ENCODE results near the gene PRDM11.

PRDM11 gene

DNA sequence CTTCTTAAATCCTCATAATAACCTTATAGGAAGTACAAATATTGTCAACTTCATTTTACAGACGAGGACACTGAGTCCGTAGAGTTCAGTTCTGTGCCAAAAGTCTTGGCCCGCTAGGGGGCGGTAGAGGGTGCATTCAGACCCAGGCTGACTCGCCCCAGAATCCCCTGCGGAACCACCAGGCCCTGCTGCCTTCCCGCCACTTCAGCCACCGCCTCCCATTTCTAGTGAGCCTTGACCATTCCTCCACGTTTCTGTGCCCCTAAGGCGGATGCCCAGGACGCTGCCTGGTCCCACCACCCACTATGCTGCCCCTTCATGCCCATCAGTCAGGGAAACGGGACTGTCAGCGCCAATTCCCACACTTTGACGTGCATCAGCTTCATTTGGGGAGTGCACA lies 120.6 kb downstream of the PRDM11 start:
- no peak for FAIRE-seq

DNA sequence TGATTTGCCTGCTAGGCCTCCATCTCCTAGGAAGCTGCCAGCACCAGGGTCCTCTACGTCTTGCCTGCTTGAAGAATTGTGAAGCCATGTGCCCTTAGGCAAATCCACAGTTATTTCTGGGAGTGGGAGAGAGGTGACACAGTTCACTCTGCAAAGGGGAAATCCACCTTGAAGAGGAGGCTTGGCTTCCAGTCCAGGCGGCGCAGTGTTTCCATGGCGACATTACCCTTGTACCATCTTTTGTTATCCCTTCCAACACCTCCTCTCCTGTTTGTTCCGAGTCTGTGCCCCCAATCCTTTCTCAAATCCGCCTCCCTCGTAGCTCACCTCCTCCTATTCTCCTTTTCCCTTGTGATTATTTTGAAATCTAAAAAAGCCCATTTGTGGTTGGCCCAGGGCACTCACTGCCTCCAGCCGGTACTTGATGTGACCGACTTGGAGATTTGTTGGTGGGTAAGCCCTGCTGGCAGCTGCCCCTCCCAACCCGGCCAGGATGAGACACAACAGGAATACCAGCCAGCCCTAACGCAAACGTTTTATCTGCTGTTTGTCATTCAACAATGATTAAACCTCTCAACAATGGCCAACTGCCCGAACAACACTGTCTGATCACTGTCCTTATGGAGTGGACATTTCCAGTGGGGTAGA lies 121.3 kb downstream of the PRDM11 start:
- no peak for FAIRE-seq

DNA sequence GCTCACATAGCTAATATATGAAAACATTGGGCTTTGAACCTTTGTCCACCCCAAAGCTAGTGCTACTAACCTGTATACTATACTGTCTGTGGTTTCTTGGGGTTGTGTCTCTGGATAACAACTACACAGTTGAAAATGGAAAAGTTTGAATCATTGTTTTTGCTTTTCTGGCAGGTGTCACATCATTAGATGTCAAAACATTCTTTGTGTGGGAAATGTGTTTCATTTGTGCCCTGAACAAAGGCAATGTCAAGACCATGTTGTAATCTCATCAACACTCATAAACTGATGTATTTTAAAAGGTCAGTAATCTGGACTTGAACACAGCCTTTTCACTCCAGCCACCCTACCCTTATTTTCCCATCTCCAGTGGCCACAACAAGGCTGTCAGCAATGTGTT lies 123.2 kb downstream of the PRDM11 start:
- no peak for FAIRE-seq

DNA sequence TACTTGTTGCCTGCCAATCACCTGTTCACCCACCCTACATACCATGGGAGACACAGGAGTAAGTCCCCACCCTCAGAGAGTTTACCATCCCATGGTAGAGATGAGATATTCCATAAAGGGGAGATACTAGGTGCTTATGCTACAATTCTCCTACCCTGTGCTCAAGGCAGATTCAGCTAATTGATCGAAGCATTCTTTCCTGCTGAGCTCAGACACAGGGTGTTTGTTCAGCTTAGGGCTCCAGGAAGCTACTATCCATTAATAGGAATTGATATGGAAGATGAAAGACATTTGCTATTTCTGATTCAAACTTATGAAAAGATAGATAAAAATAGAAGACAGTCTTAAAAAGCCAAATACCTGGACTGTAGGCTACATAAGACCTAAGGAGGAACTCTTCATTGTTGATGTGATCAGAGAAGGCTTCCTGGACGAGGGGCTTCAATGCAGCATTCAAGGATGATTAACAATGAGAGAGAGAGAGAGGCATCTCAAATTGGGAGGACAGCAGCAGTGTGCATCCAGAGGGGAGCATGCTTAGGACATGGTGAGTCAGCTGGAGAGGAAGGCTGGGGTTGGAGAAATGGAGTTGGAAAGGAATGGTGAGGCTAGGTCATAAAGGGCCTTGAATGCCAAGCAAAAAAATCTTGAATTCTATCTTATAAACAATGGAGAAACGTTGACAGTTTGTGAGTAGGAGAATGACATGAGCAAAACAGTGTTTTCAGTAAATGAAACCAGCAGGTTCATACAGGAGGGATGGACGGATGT lies 124.7 kb downstream of the PRDM11 start:
- FAIRE-seq: no peak

DNA sequence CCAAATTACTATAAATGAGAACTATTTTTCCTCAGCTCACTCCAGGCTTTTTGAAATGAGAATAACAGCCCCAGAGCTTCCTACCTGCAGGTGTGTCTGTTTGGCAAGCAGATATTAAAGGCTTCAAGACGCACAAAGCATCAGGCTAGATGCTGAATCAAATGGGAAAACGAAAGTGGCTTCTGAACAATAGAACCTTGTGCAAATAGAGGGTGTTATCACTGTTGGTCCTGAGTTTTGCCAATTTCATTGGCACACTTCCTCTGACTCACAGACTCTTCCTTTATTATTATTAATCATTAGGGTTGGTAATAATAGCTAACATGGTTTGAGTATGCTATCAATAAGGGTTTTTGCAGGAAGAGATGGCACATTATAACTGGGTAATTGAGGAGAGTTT lies 126.3 kb downstream of the PRDM11 start:
- no peak for FAIRE-seq

DNA sequence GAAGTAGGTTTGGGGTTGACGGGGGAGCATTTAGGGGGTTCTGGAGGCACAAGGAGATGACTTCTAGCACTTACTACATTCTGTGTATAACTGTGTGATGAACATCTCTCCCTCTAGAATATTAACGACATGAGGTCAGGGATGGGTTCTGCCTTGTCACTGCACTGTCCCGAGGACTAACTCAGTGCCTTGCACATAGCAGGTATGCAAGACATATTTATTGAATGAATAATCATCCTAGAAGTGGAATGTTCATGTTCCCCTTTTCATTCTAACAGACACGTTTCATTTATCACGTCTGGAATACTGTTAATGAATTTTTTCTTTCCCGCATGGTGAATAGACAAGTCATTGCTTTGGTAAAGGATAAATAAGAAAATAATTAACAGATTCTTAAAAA lies 127.1 kb downstream of the PRDM11 start:
- FAIRE-seq: no peak

DNA sequence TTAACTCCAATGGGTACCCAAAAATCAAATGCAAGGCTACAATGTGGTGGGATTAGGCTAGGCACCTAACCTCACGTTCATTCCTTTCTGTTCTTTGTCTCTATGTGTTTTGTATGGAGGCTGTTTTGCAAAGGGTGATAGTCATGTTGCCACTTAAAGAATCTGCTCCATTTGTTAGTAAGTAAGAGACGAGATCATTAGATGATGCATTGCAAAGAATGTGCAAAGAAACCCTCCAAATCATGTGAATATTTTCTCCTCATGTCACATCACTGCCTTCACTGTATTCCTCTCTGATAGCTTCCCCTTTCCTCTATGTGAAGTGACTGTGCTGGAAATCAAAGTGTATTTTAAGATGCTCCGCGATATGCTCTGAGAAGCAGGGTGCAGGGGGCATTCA lies 127.8 kb downstream of the PRDM11 start:
- FAIRE-seq: no peak

DNA sequence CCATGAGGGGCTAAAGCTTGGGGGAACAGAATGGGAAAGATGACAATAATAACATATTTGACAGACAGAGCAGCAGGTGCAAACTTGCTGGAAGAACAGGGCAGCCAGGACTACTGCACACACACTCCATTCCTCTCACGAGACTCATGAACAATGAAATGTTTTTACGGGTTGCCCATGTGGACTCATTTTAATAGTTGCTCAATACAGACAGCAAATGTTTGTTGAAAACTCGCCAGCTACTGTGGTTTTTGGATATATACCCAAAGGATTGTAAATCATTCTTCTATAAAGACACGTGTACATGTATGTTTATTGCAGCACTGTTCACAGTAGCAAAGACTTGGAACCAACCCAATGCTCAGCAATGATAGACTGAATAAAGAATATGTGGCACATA lies 129.4 kb downstream of the PRDM11 start:
- no peak for FAIRE-seq

DNA sequence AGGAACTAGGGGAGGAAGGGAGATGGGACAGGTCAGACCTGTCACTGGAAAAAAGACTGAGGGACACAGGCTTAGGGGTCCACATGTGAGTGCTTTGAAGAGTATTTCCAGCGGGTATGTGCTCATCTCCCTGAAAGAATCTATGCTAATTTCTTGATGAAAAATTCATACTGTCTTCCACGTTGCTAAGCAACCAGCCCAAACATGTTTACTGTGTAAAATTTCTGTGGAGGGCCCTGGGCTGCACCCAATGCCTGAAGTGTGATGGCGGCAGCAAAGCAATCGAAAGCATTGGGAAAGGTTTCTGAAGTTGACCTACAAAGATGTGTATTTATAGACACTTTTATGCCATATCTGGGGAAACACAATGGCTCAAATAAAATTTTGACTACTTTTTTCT lies 132.3 kb downstream of the PRDM11 start:
- FAIRE-seq: no peak

DNA sequence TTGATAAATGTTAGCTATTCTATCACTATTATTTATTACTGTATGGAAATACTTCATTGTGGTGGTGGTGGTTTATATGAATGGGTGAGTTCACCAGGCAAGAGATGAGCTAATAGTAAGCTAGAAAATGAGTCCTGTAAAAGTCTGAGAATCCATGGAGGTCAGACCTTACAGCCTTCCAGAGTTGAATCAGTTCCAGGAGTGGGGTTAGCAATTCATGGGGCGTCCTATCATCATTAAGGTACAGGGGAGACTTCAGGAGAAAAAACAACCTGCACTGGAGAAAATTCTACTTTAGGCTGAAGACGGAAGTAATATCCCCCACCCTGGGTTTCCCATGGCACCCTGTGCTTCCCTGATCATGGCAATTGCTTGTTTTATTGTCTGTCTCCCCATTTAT lies 133.2 kb downstream of the PRDM11 start:
- FAIRE-seq: no peak

DNA sequence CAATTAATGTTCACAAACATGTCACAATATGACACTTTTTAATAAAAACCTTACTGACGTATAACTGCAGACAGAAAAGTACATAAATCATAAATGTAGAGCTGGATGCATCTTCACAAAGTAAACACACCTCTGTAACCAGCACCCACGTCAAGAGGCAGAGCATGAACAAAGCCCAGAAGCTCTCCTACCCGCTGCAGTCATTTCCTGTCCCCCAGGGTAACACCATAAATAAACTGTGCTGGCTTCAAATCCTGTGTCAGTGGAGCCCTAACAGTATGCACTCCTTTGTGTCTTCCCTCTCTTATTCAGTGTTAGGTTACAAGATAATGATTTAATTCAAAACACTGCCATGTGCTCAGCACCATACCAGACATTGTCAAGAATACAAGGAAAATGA lies 134.0 kb downstream of the PRDM11 start:
- no peak for FAIRE-seq

DNA sequence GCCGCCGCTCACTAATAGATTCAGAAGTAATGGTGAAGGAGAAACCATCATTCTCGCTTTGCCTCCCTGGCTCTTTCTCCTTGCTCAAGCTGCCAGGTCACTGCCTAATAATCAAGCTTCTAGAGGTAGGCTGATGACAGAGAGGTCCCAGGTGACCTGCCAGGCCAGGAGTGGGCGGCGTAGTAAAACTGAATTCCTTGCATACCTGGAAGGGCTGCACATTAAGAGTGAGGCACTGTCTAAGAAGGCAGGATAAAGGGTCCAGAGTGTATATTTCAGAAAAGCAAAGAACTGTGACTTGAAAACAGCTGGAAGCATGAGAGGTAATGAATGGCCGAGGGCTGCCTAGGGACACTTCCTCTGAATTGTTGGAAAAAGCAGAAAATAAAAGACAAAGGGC lies 135.6 kb downstream of the PRDM11 start:
- FAIRE-seq: no peak

All from colon (tissue), 2 donors.